ENCODE results near the gene CCDC3. TPM values are rescaled to one million over a fixed set of nuclear protein-coding genes. Genes with fewer than 3 reads are reported as not detected.
"Not testable (repeated sequence)": the region's sequence is repeated elsewhere in the genome, so short reads cannot be mapped to it uniquely, and the experiment has no call there.

The CCDC3 gene
- total RNA-seq, 1 donor from 2014 or later, result 86.0 TPM

DNA sequence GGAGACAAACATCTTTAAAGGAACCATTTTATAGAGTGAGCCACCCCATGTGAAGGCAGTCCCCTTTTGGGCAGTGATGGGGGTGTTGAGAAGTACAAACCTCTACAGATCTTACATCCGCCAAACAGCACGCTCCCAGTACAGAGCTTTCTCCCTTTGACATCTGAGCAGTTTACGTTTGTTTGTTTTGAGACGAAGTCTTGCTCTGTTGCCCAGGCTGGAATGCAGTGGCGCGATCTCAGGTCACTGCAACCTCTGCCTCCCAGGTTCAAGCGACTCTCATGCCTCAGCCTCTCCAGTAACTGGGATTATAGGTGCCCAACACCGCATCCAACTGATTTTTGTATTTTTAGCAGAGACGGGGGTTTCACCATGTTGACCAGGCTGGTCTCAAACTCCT is 128.9 kb downstream of the CCDC3 start:
- no peaks in the 10 kb centered on the region for H3K9me3 ChIP-seq
- DNase-seq (ENCODE audit: low spot score in 2 of 2), result no peak
- H3K36me3 ChIP-seq, result no peaks in the 10 kb centered on the region
- peaks cover 0 to 22% of the 10 kb centered on the region in 2 donors for H3K4me1 ChIP-seq
- intact Hi-C loops (cut with DNase I), result no loop called here
- H3K27ac ChIP-seq, result no peak overlapping the region
- H3K27me3 ChIP-seq, result no peaks in the 10 kb centered on the region
- H3K4me3 ChIP-seq, result no peak overlapping the region
- TF ChIP-seq CTCF (IDR thresholded peaks at IDR 0.05), result no peak

- Histone ChIP-seq H3K4me3 (no peak overlapping the region), H3K9me3 (no peaks in the 10 kb centered on the region), H3K27ac (no peak overlapping the region), H3K4me1 (no peaks in the 10 kb centered on the region), H3K36me3 (no peaks in the 10 kb centered on the region), H3K27me3 (no peaks in the 10 kb centered on the region)
- no peak for TF ChIP-seq CTCF (IDR thresholded peaks at IDR 0.05)
- DNase-seq (ENCODE audit: low spot score in 2 of 2), result no peak
- intact Hi-C loops (cut with DNase I), result no loop called here
Measured at GRCh38 chr10:12869427-12869826, 132.1 kb downstream of the CCDC3 start.

- no peak for TF ChIP-seq CTCF (IDR thresholded peaks at IDR 0.05)
- Histone ChIP-seq H3K27me3 (no peaks in the 10 kb centered on the region), H3K9me3 (no peaks in the 10 kb centered on the region), H3K27ac (no peak overlapping the region), H3K36me3 (no peaks in the 10 kb centered on the region), H3K4me1 (no peaks in the 10 kb centered on the region), H3K4me3 (no peak overlapping the region)
- DNase-seq (ENCODE audit: low spot score in 2 of 2), result no peak
- intact Hi-C loops (cut with DNase I), result no loop called here
Measured at GRCh38 chr10:12868229-12868628, 133.3 kb downstream of the CCDC3 start.

DNA sequence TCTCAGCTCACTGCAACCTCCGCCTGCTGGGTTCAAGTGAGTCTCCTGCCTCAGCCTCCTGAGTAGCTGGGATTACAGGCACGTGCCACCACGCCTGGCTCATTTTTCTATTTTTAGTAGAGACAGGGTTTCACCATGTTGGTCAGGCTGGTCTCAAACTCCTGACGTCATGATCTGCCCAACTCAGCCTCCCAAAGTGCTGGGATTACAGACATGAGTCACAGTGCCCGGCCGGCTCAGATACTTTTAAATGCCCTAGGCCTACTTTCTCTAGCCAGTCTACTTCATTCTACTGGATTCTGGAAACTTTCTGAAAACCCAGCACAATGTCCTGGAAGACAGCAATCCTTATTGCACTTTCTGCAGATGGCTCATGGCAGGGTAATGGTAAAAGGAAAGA is 136.0 kb downstream of the CCDC3 start:
- H3K27ac ChIP-seq; H3K4me1 ChIP-seq; H3K4me3 ChIP-seq; DNase-seq (ENCODE audit: low spot score in 2 of 2); H3K9me3 ChIP-seq; H3K27me3 ChIP-seq; intact Hi-C loops (cut with DNase I); H3K36me3 ChIP-seq: not testable (repeated sequence)

DNA sequence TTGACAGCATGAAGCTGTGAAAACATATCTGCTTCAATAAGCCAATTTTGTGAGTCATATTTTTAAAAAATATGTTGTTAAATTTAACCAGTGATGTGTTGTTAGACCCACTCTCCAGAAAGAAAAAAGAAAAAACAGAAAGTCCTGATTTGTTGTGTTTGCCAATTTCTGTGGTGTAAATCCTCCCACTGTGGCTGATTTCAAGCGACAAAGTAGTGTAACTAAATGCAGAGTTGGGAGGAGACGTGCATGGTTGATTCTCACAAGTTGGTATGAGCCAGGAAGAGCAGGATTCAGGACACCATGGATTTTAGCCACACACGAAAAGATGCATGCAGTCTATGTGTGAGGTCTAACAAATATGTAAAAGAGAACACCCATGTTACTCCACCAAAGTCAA is 139.1 kb downstream of the CCDC3 start:
- no peak overlapping the region for H3K27ac ChIP-seq
- H3K4me1 ChIP-seq, result no peaks in the 10 kb centered on the region
- H3K9me3 ChIP-seq, result no peaks in the 10 kb centered on the region
- no peaks in the 10 kb centered on the region for H3K36me3 ChIP-seq
- no peaks in the 10 kb centered on the region for H3K27me3 ChIP-seq
- intact Hi-C loops (cut with DNase I), result no loop called here
- TF ChIP-seq CTCF (IDR thresholded peaks at IDR 0.05), result no peak
- no peak for DNase-seq (ENCODE audit: low spot score in 2 of 2)
- H3K4me3 ChIP-seq, result no peak overlapping the region

- Histone ChIP-seq H3K36me3 (no peaks in the 10 kb centered on the region), H3K4me3 (no peak overlapping the region), H3K9me3 (no peaks in the 10 kb centered on the region), H3K27ac (no peak overlapping the region), H3K27me3 (no peaks in the 10 kb centered on the region), H3K4me1 (peaks cover under 1% of the 10 kb centered on the region in 2 donors)
- intact Hi-C loops (cut with DNase I), result no loop called here
- TF ChIP-seq CTCF (IDR thresholded peaks at IDR 0.05), result no peak
- DNase-seq (ENCODE audit: low spot score in 2 of 2), result no peak
Measured at GRCh38 chr10:12854988-12855387, 146.5 kb downstream of the CCDC3 start.
